ENCODE results near the gene SLC25A12. TPM values are rescaled to one million over a fixed set of nuclear protein-coding genes. Genes with fewer than 3 reads are reported as not detected.

Gene SLC25A12
- total and polyA plus RNA-seq, 10 of the 15 experiments (the other 5 are each of a cell fraction or from before 2014, with no cell fraction given), result 20.9 to 50.0 (median 33.0) TPM

GRCh38 chr2:171922230-171923022 is 28.4 kb upstream of the SLC25A12 start, which contains the start of gene HAT1:
HAT1 (plus strand) TSS chr2:171922461; CDS start chr2:171922501, 40 bp downstream.
- Histone ChIP-seq H3K27me3 (replicated peaks in 1 of 2; ENCODE audit: control insufficient read depth in 2 of 2, insufficient read depth in 2 of 2, low read length in 1 of 2) (no peaks in the 10 kb centered on the region), H2AFZ (ENCODE audit: control insufficient read depth, low read depth, low read length) (peak within 1 kb of the TSS; percentile 98), H3K4me2 (ENCODE audit: control insufficient read depth, insufficient read depth) (peak within 1 kb of the TSS; percentile 79), H3K79me2 (ENCODE audit: control insufficient read depth, insufficient read depth, low read length) (peaks cover 31% of the 10 kb centered on the region), H3K9me3 (replicated peaks; ENCODE audit: control insufficient read depth, insufficient read depth, low read length) (no peaks in the 10 kb centered on the region), H3K4me3 (peak within 1 kb of the TSS; percentile 85), H3K27ac (ENCODE audit: control insufficient read depth, insufficient read depth) (peak within 1 kb of the TSS; percentile 87), H3K9ac (ENCODE audit: control insufficient read depth, insufficient read depth, low read length) (peak within 1 kb of the TSS; percentile 85), H3K36me3 (ENCODE audit: control insufficient read depth in 2 of 2, insufficient read depth in 2 of 2, low read length in 1 of 2) (peaks cover 0 to 5% of the 10 kb centered on the region in 2 experiments; a peak in 1 of 4 replicates), H3K4me1 (ENCODE audit: control insufficient read depth, insufficient read depth, low read length) (0 out of 2 replicates have a peak, but pooled peaks cover 2% of the 10 kb centered on the region), H4K20me1 (ENCODE audit: control insufficient read depth, insufficient read depth) (no peaks in the 10 kb centered on the region)
- DNase-seq (ENCODE audit: low read depth, low spot score), result peak; percentile 90
- POLR2A ChIA-PET, result interaction anchor here (1.4 to 1.9 kb wide), 3 partner anchors 9 to 29 kb away, joined by 5 to 12 read pairs (median 6); partner anchors contain the start of gene SLC25A12
- peak; percentile 97 for ATAC-seq
- WGBS (ENCODE audit: insufficient coverage, insufficient replicate concordance, low lambda C conversion rate, missing lambda C conversion rate), result under 1% methylated on average over 61 of the region's 61 CpGs
- RAD21 ChIA-PET (ENCODE audit: unreplicated experiment), result interaction anchor here (0.6 to 1.5 kb wide), 5 partner anchors 25 to 209 kb away, joined by 3 to 7 read pairs (median 3); partner anchors contain the start of genes DLX2 and SLC25A12
- CTCF ChIA-PET, result interaction anchor here (0.5 to 2.0 kb wide), 6 partner anchors 14 to 216 kb away, joined by 3 to 9 read pairs (median 4); partner anchors contain the start of gene DLX2
- TSS peak; percentile 85 for BruUV-seq (replicated peaks)
- in situ Hi-C loops (cut with MboI), result no loop called here
- FAIRE-seq, result peak; percentile 90
- intact Hi-C loops (cut with micrococcal nuclease; ENCODE audit: unreplicated experiment), result no loop called here
- SMC1A ChIA-PET (ENCODE audit: uncharacterized antibody, unreplicated experiment), result interaction anchor here (0.7 to 1.8 kb wide), 6 partner anchors 24 to 216 kb away, joined by 3 to 5 read pairs (median 4); no protein-coding TSS in a partner anchor
- TF ChIP-seq NKRF (conservative IDR thresholded peaks at IDR 0.05) (peak; percentile 93), SIN3A (IDR thresholded peaks at IDR 0.05; ENCODE audit: low read depth, low read length) (peak; percentile 88; the same call in 1 of the 2 replicates), SMAD5 (IDR thresholded peaks at IDR 0.05; ENCODE audit: low read depth) (0 out of 2 replicates have a peak, but pooled peaks have one; percentile 7), SRF (IDR thresholded peaks at IDR 0.05; ENCODE audit: low read depth in 2 of 2, low read length in 2 of 2) (peak in 1 of 2 experiments; percentile 48; a peak in 1 of 4 replicates), CHD1 (IDR thresholded peaks at IDR 0.05; ENCODE audit: low read depth, low read length) (no peak), ZBTB33 (IDR thresholded peaks at IDR 0.05) (no peak), HCFC1 (IDR thresholded peaks at IDR 0.05; ENCODE audit: low read length) (peak; percentile 58; the same call in 1 of the 2 replicates), IRF4 (IDR thresholded peaks at IDR 0.05; ENCODE audit: low read depth, low read length) (no peak), RFX5 (IDR thresholded peaks at IDR 0.05; ENCODE audit: low read depth, low read length) (0 out of 2 replicates have a peak, but pooled peaks have one; percentile 58), MAX (IDR thresholded peaks at IDR 0.05; ENCODE audit: low read depth, low read length) (peak; percentile 65), BRCA1 (IDR thresholded peaks at IDR 0.05; ENCODE audit: low read depth, low read length) (no peak), ZNF622 (IDR thresholded peaks at IDR 0.05) (no peak), PBX3 (IDR thresholded peaks at IDR 0.05; ENCODE audit: insufficient replicate concordance, low read depth, low read length) (no peak), POLR2A (IDR thresholded peaks at IDR 0.05; ENCODE audit: low read depth, low read length) (peak; percentile 69), BCL3 (IDR thresholded peaks at IDR 0.05; ENCODE audit: borderline replicate concordance, insufficient read depth, low read depth, low read length, poor library complexity, severe bottlenecking) (no peak)
